Stromal cell of bone marrow (primary cell): ENCODE results near the gene WIPF2.

Source experiments
- DNase-seq: peaks from one replicate; pipeline ENCODE4 v3.0.0-alpha.2; 2012; ENCODE audit warnings: low read depth

WIPF2 gene, protein sequence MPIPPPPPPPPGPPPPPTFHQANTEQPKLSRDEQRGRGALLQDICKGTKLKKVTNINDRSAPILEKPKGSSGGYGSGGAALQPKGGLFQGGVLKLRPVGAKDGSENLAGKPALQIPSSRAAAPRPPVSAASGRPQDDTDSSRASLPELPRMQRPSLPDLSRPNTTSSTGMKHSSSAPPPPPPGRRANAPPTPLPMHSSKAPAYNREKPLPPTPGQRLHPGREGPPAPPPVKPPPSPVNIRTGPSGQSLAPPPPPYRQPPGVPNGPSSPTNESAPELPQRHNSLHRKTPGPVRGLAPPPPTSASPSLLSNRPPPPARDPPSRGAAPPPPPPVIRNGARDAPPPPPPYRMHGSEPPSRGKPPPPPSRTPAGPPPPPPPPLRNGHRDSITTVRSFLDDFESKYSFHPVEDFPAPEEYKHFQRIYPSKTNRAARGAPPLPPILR

DNA sequence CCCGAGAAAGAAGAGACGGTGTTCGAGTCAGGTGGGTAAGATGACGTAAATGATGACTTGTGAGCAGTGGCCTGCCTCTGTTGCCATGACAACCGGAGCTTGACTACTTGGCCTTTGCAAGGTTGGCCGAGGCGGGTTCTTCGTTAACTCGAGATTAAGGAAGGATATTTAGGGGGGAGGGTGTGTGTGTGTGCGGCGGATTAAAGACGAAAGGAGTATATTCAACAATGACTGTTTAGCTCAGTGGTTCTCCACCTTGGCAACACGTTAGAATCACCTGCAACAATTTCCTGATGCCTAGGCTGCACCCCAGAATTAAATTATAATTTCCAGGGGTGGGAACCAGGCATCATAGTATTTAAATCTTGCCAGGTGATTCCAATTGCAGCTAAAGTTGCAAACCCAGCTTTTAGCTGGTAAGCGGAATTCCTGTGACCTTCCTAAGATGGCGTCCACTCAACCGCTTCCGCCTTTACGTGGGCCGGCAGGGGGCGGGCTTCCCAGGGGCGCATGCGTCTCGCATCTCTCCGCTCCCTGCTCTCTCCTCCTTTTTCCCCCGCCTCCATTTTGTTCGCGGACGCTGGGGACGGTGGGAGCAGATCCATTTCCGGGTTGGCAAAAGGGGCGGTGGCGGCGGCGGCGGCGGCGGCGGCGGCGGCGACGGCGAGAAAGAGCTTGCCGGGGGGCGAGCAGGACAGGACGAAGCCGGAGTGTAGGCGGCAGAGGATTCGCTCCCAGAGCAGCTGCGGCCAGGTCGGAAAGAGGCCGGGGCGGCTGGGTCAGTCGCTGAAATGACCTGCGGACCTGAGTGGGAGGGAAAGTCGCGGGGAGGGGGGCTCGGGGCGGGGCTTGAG is at the start of gene WIPF2:
Gene WIPF2 (plus strand): TSS at position 565 of the 854 bp plus-strand sequence. CDS start 37,156 bp downstream, outside the sequence.
- DNase-seq = peak; percentile 93

DNA sequence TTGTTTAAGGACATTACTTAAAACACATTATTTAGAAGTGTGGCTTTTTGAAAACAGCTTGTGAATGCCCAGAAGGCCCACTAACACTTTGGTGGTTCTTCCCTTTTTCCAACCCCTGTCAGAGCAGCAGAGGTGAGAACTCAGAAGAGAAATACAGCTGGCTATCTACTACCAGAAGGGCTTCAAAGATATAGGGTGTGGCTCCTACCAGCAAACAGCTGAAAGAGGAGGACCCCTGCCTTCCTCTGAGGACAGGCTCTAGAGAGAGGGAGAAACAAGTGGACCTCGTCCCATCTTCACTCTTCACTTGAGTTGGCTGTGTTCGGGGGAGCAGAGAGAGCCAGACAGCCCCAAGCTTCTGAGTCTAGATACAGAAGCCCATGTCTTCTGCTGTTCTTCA is 48.8 kb upstream of the WIPF2 start:
- no peak for DNase-seq

DNA sequence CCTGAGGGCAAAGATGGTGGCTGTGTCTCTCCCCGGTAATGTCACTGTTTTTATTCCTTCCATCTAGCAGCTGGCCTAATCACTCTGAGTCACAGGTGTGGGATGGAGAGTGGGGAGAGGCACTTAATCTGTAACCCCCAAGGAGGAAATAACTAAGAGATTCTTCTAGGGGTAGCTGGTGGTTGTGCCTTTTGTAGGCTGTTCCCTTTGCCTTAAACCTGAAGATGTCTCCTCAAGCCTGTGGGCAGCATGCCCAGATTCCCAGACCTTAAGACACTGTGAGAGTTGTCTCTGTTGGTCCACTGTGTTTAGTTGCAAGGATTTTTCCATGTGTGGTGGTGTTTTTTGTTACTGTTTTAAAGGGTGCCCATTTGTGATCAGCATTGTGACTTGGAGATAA is 47.4 kb upstream of the WIPF2 start:
- DNase-seq = no peak

DNA sequence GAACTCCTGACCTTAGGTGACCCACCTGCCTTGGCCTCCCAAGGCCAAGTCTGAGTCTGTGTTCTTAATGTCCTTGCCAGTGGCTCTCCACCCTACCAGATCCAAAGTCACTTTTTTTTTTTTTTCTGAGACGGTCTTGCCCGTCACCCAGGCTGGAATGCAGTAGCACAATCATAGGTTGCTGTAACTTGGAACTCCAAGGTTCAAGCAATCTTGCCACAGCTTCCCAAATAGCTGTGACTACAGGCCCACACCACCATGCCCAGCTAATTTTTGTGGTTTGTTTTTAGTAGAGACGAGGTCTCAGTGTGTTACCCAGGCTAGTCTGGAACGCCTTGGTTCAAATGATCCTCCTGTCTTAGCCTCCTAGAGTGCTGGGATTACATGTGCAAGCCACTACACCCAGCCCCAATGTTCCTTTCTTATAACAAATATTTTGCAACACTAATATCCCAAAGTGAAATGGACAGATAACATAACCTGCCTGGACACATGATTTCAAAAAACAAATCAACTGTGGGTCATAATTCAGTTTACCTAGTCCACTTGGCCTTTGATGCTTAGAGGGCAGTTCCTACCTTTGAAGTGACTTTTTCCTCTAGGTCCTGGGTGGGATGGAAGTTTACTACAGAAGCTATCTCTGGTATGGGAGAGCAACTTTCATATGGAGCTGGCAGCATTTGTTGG is 45.9 kb upstream of the WIPF2 start:
- no peak for DNase-seq

DNA sequence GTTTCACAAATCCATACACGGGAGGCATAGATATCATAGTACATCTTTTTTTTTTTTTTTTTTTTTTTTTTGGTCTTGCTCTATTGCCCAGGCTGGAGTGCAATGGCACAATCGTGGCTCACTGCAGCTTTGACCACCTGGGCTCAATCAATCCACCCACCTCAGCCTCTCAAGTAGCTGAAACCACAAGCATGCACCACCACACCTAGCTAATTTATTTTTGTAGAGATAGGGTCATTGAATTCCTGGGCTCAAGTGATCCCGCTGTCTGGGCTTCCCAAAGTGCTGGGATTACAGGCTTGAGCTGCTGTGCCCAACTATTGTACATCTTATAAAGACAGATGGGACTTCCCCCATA is 45.3 kb upstream of the WIPF2 start:
- DNase-seq = no peak

DNA sequence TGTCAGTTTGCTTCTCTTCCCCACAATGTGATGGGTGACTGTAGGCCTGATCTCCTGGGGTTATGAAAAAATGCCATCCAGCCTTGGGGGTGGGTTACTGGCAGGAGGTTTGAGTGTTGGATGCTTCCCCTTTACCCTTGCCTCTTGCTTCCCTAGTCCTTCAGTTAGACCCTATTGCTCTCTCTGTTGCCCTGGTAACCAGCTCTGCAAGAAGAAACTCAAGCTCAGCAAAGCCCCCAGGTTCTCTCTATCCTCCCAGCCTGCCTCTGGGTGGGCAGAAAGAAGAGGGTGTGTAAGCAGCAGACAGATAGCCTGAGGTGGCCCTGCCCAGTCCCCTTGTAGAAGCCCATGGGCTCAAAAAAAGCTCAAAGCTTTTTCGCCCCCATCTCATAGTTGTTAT is 44.6 kb upstream of the WIPF2 start:
- DNase-seq = no peak

DNA sequence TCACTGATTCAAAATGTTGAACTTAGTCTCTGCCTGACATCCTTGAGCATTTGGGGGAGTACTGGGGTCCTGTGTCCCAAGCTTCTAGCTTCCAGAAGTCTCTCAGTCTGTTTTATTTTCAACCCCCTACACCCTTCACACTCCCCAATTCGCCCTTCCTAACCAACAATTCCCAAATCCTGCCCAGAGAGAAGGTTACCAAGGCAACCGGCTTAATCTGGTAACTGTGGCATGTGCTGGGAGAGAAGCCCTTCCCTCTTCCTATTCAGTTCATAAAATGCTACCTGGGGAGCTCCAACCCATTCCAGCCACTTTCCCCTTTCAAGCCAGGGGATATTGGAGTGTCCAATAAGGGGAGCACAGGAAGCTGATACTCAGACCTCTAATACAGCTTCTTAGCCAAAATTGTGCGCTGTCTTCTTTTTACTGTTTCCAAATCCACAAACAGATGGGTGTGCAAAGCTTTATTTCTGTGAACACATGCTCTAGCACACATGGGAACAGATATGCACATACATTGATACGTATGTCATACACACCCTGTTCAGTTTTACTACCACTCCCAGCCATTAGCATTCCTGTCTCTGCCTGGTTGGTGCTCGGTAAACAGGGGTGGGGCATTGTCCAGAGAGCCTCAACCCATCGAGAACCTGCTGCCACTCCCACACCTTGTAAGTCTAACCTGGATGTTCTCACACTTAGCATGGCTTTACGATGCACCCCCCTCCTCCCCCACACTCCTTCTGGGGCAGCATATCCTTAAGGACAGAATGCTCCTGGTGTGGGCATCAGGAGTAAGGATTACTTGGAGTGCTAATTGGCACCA is 43.0 kb upstream of the WIPF2 start:
- DNase-seq = no peak

DNA sequence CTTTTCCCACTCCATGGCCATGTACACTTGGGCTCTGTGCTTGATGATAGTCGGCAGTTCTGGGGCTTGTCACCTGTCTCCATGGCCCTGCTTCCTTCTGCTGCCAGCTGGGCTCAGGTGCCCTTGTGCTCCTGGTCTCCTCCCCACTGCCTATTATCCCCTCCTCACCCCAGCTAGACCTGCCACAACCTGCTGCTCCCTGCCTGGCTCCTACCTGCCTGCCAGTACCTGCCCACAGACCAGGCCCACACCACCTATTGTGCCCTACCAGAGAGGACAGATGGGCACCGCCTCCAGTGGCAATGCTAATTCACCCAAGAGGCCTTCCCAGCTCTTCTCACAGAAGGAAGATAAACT is 42.4 kb upstream of the WIPF2 start:
- no peak for DNase-seq

DNA sequence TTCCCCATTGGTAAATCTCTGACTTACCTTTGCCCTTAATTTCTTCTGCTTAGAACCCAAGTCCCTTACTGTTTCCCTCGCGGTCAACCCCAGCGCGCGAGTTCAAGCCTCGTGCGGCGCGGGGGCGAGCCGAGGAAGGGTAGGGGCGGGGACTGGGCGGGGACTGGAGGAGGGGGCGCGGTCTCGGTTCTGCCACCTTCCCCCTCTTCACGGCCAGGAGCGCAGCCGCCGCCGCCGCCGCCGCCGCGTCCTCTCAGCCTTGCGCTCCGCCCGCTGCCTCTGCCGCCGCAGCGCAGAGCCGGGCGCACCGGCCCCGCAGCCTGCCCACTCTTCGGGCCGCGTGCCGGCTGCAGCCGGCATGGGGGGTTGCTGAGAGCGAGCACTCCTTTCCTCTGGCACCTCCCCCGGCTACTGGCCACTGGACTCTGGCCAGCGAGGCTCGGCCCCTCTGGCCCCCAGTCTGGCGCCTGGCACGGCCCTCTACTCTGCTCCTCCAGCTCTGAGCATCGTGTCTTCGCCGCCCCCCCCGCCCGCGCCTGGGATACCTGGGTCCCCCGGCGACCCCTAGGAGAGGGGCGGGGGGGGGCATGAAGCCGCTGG is 41.7 kb upstream of the WIPF2 start, which contains the start of gene RAPGEFL1:
Gene RAPGEFL1 (plus strand): TSS at position 196 of the 600 bp plus-strand sequence. CDS start 392 bp downstream, at position 588.
- no peak for DNase-seq

DNA sequence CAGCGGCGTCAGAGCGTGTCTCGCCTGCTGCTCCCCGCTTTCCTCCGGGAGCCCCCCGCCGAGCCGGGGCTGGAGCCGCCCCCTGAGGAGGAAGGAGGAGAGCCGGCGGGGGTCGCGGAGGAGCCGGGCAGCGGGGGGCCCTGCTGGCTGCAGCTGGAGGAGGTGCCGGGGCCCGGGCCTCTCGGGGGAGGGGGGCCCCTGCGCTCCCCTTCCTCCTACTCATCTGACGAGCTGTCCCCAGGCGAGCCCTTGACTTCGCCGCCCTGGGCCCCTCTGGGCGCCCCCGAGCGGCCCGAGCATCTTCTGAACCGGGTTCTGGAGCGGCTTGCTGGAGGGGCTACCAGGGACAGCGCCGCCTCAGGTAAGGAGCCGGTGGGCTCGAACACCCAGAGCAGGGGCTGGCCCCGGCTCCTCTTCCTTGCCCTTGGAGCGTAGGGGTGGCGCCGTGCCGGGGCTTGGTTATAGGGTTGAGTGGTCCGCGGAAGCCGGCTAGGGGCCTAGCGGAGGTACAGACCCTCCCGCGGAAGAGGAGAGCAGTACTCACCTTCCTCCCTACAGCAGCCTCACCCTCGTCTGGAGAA is 41.0 kb upstream of the WIPF2 start:
- DNase-seq = no peak

DNA sequence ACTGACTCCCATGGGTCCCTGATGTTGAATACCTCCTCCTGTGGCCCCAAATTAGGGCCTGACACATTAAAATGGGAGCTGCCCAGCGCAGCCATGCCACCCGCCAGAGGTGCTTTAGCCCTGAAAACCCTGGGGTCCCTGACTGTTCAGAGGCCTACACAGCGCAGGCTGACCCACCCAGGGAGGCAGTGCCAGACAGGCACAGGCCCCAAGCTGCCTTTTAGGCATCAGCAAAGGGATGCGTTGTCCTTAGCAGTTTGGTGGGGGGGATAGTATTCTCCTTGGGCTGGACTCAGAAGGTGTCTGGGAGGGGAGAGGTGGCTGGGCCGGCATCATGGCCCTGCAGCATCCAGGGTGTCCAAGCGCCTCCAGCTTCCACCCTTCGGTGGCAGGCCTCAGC is 40.4 kb upstream of the WIPF2 start:
- DNase-seq = no peak

DNA sequence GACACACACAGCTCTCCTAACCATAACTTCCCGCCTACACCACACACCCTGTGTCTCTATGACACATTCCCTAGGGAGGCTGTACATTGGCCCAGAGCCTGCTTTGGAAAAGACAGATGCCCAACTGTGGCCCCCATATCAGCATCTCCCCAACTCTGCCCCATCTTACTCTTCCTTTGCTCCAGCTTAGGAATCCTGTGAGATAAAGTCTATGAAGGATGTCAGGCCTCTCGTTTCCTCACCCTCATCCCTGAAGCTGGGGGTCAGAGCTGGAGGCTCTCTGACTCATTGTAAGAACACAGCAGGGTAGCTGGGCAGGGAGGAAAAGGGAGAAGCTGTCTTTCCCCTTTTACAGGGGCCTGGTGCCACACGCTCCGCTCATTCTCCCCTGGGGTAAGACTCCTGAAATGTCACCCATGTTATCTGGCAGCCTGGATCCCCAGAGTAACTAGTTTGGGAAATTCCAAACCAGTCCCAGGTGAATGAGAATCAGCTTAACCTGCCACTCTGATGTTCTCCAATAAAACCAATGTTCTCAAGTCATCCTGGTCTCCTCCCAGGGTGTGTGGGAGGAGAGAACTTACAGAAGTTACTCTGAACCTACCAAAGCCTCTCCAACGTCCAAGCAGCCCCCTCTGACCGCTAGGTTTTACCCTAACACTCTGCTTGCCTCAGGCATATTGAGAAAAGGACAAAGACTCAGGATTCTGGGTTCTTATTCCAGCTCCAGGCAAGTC is 39.0 kb upstream of the WIPF2 start:
- DNase-seq = no peak

DNA sequence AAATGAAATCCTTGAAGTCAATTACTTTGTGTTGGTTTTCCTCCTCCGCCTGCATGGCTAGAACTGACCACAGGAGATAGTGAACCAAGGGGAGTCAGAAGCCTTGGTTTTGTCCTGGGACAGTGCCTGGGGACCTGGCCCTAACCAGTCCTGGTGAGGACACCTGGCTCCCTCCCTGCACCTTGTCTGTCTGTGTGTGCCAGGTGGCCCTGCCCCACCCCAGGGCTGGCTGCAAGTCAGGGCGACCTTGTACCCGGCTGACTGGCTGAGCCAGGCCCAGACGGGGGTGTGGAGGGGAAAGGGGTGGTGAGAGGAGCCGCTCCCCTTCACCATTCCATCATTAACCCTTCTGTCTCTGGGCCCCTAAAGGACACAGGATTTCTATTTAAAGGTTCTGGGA is 38.4 kb upstream of the WIPF2 start:
- DNase-seq = no peak

DNA sequence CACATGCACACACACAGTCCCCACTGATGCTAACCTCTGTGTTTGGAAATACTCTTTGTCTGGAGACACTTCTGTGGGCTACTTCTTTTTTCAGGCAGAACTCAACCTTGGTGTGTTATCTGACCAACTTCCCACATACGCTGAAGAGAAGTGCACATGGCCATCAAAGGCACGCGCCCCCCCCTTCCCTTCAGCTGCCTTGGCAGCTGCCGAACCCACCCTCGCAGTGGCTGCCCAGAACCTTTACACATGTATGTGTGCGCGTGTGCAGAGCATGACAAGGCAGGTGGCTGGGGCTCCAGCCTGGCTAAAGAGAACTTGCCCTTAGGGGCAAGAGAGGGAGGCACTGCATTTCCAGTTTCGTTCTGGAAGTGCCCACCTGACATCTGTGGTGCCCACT is 37.9 kb upstream of the WIPF2 start:
- DNase-seq = no peak

DNA sequence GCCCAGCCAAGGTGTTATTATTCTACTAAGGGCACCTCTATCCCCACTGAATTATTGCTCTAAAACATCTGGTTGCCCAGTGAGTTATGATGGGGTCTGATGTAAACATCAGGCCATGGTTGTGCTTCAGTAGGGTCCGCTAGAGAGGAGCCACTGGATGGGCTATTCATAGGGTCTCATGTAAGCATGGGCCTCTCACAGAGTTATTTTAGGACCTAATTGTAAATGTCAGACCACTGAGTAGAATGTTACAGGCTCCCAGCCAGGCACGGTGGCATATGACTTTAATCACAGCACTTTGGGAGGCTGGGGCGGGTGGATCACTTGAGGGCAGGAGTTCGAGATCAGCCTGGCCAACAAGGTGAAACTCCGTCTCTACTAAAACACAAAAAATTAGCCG is 36.5 kb upstream of the WIPF2 start:
- no peak for DNase-seq

DNA sequence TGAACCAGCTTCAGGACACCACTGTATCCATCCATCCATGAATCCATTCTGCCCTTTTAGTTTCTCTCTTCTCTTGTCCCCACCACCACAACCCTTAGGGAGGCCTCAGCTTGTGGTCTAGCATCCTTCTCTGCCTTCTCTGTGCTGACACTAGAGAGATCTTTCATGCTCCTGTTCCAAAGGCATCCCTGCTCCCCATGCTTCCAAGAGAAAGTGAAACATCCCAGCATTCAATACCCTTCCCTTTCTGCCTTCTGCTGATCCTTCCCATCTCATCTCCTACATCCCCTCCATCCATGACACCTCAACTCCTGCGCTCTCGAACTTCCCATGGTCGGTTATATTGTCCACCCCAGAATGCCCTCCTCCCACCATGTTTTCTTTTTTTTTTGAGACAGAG is 31.9 kb upstream of the WIPF2 start:
- no peak for DNase-seq

DNA sequence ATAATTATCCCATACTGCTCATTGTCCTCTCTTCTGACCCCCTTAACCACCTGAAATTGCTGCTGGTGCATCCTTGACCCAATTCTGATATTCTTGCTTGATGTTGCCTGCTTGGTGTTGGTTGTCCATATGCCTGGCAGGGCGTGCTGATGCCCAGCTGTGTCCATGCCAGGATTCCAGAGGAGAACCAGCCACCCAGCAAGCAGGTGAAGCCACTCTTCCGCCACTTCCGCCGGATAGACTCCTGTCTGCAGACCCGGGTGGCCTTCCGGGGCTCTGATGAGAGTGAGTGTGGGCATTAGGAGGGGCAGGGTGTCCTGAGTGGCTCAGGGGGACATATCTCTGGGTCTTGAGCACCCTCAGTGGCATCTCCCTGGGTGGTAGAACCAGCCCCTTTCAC is 30.4 kb upstream of the WIPF2 start:
- DNase-seq = no peak

DNA sequence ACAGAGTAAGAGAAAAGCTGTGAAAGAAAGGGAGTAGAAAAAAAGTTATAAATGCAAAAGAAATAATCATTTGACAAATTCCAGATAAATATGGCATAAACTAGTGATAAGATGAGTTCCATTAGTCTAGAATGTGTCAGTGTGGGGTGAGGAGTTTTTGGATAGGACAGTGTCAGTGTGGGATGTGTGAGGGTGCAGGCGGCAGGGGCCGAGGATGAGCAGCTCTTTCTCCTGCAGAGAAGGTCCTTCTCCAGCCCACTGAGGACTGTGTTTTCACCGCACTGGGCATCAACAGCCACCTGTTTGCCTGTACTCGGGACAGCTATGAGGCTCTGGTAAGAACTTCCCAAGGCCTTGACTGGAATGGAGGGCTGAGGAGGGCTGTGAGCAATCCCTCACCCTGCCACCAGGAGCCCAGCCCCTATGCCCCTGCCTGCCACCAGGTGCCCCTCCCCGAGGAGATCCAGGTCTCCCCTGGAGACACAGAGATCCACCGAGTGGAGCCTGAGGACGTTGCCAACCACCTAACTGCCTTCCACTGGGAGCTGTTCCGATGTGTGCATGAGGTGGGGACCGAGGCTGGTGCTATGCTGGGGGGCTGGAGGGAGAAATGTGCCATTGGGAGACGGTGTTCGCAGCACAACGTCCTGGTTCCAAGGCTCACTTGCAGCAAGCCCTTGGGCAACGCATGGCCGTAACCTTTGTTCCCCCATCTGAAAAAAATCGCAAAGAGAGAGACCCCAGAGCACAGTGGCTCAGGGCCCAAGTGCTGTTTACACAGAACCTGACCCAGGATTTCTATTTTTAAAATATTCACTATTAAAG is 28.7 kb upstream of the WIPF2 start:
- no peak for DNase-seq
